Bronchial epithelial cell (primary cell): ENCODE results near the gene DHX58. TPM values are rescaled to one million over a fixed set of nuclear protein-coding genes. Genes with fewer than 3 reads are reported as not detected.
A peak's percentile ranks its signal among the peaks of the same experiment; 100 is the strongest.

Experiments used
- DNase-seq: peaks from one replicate; pipeline ENCODE4 v3.0.0-alpha.2; 2010; ENCODE audit warnings: low read depth
- FAIRE-seq: peaks from 2 replicates; lab custom pipeline; 2011; peaks lifted over from hg19 to GRCh38; lab: Jason Lieb, UNC
- H3K27me3 ChIP-seq: 2 replicates; pipeline ENCODE4 v1.5.1; 2011; ENCODE audit warnings: low read length; ENCODE audit not compliant: control insufficient read depth, insufficient read depth
- H3K36me3 ChIP-seq: 2 replicates; pipeline ENCODE4 v1.5.1; 2011; ENCODE audit warnings: low read length; ENCODE audit not compliant: control insufficient read depth, insufficient read depth
- H3K4me3 ChIP-seq: 2 replicates; pipeline ENCODE4 v1.5.1; 2011; ENCODE audit warnings: mild to moderate bottlenecking, low read depth, low read length, control low read depth
- CTCF ChIP-seq: IDR thresholded peaks from 2 replicates; pipeline ENCODE4 v1.5.1; 2011; ENCODE audit warnings: mild to moderate bottlenecking, moderate library complexity, low read length, control low read depth, inconsistent platforms; ENCODE audit not compliant: insufficient read depth, severe bottlenecking
- total RNA-seq: library from RNA; depleted of rRNA; stranded (reverse); fragments of >200 nt; gene quantifications from 2 replicates; pipeline ENCODE4 v1.2.1, GENCODE V29; 2014

The DHX58 gene
- total RNA-seq, 1 donor from 2014 or later = 5.0 TPM

GRCh38 chr17:42068979-42069378 lies 43.5 kb downstream of the DHX58 start:
- H3K4me3 ChIP-seq = no peak overlapping the region
- peaks cover 20% of the 10 kb centered on the region for H3K27me3 ChIP-seq
- DNase-seq (no peak), FAIRE-seq (no peak)
- H3K36me3 ChIP-seq = no peaks in the 10 kb centered on the region
- no peak for TF ChIP-seq CTCF

- Histone ChIP-seq H3K27me3 (peaks cover 13% of the 10 kb centered on the region), H3K36me3 (no peaks in the 10 kb centered on the region), H3K4me3 (no peak overlapping the region)
- no peak for FAIRE-seq
- peak; percentile 28 for DNase-seq
- TF ChIP-seq CTCF = peak; percentile 84
Observed at GRCh38 chr17:42067371-42068091, 45.0 kb downstream of the DHX58 start.

GRCh38 chr17:42065201-42065600 lies 47.3 kb downstream of the DHX58 start:
- no peak for DNase-seq

GRCh38 chr17:42062681-42063080 lies 49.8 kb downstream of the DHX58 start:
- Histone ChIP-seq H3K27me3 (peaks cover 4% of the 10 kb centered on the region), H3K4me3 (no peak overlapping the region), H3K36me3 (no peaks in the 10 kb centered on the region)
- no peak for DNase-seq
- no peak for TF ChIP-seq CTCF
- no peak for FAIRE-seq

More at GRCh38 chr17:42065201-42065600, 47.3 kb downstream of the DHX58 start:
- Histone ChIP-seq H3K27me3 (peaks cover 3% of the 10 kb centered on the region), H3K36me3 (no peaks in the 10 kb centered on the region), H3K4me3 (no peak overlapping the region)
- no peak for TF ChIP-seq CTCF
- FAIRE-seq = no peak

- Histone ChIP-seq H3K4me3 (no peak overlapping the region), H3K27me3 (peaks cover 4% of the 10 kb centered on the region)
- FAIRE-seq = no peak
Observed at GRCh38 chr17:42061646-42062487, 50.6 kb downstream of the DHX58 start.

More at GRCh38 chr17:42061646-42062487, 50.6 kb downstream of the DHX58 start:
- TF ChIP-seq CTCF = no peak
- DNase-seq = no peak
- no peaks in the 10 kb centered on the region for H3K36me3 ChIP-seq
